GM06990 (cell line): ENCODE results near the gene HRG.
"Not testable (repeated sequence)": the region's sequence is repeated elsewhere in the genome, so short reads cannot be mapped to it uniquely, and the experiment has no call there.

Experiments
- DNase-seq: peaks from one replicate; pipeline ENCODE4 v3.0.0-alpha.2; 2011; ENCODE audit not compliant: insufficient read length; ENCODE audit errors: extremely low read depth
- H3K27me3 ChIP-seq: replicated peaks from 2 replicates; pipeline ENCODE4 v1.6.0; 2011; ENCODE audit warnings: low read length; ENCODE audit not compliant: control insufficient read depth, insufficient read depth
- H3K36me3 ChIP-seq: 2 replicates; pipeline ENCODE4 v1.5.1; 2011; ENCODE audit warnings: low read length; ENCODE audit not compliant: control insufficient read depth, insufficient read depth
- H3K4me3 ChIP-seq: replicated peaks from 2 replicates; pipeline ENCODE4 v1.5.1; 2011; ENCODE audit warnings: low read depth, mild to moderate bottlenecking, control low read depth, low read length
- TF ChIP-seq, protein P1 (sequence below): IDR thresholded peaks from 2 replicates; pipeline ENCODE4 v1.5.1; 2011; ENCODE audit warnings: low read length, control low read depth, mild to moderate bottlenecking, inconsistent platforms; ENCODE audit not compliant: insufficient read depth, poor library complexity, severe bottlenecking

Gene HRG

DNA sequence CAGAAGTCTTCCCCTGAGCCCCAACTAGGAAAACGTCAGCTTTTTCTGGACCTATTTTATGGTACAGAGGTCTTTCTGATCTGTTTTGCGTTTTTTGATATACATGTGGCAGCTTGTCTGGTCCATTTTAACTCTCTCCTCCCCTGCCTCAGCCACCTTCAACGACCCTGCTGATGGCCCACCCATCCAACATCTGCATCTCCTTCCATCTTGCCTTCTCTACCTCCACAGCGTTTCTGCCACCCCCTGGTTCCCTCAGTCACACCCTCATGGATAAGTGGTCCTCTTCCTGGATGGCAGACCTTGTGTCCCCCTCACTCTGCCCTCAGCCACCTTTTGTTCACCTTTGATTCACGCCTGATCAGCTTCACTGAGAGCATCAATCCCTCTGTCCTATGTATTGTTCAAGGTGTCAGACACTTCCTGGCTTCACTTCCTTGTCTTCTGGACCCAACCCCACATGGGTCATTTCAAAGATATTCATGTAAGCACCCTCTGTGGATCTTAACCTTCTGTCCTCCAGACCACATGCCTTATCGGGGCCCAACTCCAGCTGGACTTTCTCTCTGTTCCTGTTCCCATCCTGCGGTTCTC is 39.5 kb upstream of the HRG start:
- Histone ChIP-seq H3K27me3 (peaks cover 2% of the 10 kb centered on the region; the same call in 1 of the 2 replicates), H3K36me3 (no peaks in the 10 kb centered on the region), H3K4me3 (no peak overlapping the region)
- DNase-seq = no peak
- TF ChIP-seq, protein P1, sequence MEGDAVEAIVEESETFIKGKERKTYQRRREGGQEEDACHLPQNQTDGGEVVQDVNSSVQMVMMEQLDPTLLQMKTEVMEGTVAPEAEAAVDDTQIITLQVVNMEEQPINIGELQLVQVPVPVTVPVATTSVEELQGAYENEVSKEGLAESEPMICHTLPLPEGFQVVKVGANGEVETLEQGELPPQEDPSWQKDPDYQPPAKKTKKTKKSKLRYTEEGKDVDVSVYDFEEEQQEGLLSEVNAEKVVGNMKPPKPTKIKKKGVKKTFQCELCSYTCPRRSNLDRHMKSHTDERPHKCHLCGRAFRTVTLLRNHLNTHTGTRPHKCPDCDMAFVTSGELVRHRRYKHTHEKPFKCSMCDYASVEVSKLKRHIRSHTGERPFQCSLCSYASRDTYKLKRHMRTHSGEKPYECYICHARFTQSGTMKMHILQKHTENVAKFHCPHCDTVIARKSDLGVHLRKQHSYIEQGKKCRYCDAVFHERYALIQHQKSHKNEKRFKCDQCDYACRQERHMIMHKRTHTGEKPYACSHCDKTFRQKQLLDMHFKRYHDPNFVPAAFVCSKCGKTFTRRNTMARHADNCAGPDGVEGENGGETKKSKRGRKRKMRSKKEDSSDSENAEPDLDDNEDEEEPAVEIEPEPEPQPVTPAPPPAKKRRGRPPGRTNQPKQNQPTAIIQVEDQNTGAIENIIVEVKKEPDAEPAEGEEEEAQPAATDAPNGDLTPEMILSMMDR = no peak

DNA sequence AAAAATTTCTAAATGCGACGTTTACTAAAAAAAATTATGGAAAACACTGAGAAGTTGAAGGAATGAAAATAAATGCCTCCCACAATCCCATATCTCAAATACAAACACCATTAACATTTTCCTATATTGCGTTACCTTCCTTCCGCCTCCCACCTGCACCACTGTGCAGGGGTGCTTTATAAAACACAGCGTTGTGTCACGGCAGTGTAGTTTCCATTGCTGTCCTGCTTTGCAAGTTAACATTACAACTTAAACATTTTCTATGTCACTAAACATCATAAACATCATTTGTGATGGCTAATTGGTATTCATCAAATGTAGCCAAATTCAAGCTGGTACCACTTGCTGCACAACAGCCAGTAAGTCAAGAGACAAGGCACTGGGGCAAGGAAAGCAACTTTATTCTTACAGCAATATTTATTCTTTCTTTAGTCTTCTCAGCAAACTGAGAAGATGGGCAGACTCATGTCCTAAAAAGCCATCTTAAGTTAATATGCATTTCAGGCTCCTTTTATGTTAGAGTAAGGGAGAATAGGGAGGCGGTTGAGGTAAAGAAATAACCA is 37.9 kb upstream of the HRG start:
- TF ChIP-seq, protein P1 = no peak
- no peak overlapping the region for H3K4me3 ChIP-seq
- no peak for DNase-seq
- no peaks in the 10 kb centered on the region for H3K36me3 ChIP-seq
- H3K27me3 ChIP-seq = peaks cover 2% of the 10 kb centered on the region; the same call in 1 of the 2 replicates

DNA sequence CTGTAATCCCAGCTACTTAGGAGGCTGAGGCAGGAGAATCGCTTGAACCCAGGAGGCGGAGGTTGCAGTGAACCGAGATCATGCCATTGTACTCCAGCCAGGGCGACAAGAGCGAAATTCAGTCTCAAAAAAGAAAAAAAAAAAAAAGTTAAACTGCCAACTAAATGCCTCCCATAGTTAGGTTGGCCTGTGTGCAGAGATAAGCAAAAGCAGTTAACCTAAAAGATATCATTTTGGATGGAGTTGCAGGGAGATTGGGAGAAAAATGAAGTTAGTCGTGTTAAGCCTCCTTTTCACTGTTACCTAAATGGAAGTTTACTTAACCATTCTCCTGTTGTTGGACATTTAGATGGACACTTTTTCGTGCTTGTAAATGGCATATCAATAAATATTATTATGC is 37.1 kb upstream of the HRG start:
- TF ChIP-seq, protein P1 = no peak
- DNase-seq = no peak
- Histone ChIP-seq H3K36me3 (no peaks in the 10 kb centered on the region), H3K4me3 (no peak overlapping the region), H3K27me3 (peaks cover 2% of the 10 kb centered on the region; the same call in 1 of the 2 replicates)

DNA sequence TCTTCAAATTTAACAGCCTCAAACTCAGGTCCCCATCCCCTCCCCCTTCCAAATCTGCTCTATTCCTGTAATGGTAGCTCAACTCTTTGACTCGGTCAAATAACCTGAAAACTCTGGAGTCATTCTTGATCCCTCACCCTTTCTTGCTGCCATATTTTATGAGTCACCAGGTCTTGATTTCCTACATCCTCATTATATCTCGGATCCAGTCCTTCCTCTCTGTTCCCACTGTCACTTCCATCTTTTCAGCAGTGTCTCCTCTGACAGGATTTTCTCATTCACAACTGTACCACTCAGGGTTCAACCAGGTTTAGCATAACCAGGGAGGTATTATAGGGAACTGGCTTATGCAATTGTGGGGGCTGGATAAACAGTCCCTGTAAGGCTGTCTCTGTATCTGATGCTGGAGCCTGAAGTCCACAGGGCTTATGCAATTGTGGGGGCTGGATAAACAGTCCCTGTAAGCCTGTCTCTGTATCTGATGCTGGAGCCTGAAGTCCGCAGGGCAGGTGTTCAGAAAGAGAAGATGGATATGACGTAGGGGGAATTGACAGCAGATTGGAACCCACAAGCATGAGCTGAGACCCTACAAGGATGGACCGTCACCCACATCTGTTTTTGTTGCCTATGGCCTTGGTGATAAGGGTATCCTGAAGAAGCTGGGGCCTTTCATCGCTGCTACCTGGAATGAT is 34.7 kb upstream of the HRG start:
- Histone ChIP-seq H3K27me3 (peaks cover 2% of the 10 kb centered on the region; the same call in 1 of the 2 replicates), H3K4me3 (no peak overlapping the region), H3K36me3 (no peaks in the 10 kb centered on the region)
- DNase-seq = no peak
- TF ChIP-seq, protein P1 = no peak

DNA sequence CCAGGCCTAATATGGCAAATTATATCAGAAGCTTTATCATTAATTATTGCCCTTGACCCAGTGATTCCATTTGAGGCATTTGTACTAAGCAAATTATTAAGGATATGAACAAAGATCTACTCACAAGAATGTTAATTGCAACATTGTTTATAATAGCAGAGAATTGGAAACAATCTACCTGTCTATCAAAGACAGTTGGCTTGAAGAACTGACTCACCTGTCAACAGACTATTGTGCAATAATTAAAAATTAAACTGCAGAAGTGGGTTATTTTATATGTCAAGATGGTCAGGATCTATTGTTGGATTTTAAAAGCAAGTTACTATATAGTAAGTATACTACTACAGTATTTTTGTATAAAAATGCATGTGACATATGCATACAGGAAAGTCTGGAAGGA is 32.3 kb upstream of the HRG start:
- H3K36me3 ChIP-seq = no peaks in the 10 kb centered on the region
- H3K27me3 ChIP-seq = peaks cover 2% of the 10 kb centered on the region
- no peak overlapping the region for H3K4me3 ChIP-seq
- no peak for DNase-seq
- TF ChIP-seq, protein P1 = no peak

DNA sequence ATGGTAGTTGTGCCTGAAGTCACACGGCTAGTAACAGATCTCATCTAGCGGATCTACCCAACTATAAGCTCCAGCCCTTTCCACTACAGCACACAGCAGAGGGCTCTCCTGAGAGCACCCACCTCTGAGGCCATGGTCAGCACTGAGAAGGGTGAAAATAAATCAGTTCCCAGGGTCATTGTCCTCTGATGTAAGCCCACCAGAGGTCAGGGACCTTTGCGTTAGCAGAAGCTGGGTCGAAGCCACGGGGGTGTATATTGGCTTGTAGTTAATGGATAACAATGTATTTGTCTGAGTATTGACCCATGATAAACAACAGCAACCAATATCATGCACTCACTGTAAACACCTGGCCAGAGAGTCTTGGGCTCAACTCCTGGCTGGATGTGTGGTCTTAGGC is 31.6 kb upstream of the HRG start:
- H3K4me3 ChIP-seq, DNase-seq, H3K27me3 ChIP-seq, H3K36me3 ChIP-seq: not testable (repeated sequence)
